K562 (cell line): ENCODE measurements around the gene CCNO. TPM values are rescaled to one million over a fixed set of nuclear protein-coding genes. Genes with fewer than 3 reads are reported as not detected.

Source experiments
- BCLAF1 ChIP-seq, 2 experiments: fragments of 450-650 bp in 1 of 2; IDR thresholded peaks; 2 replicates each; pipeline ENCODE4 v1.6.1; 2011 to 2017; ENCODE audit warnings: low read depth in 2 of 2, antibody characterized with exemption in 1 of 2, borderline replicate concordance in 1 of 2, low read length in 1 of 2, mild to moderate bottlenecking in 1 of 2, mixed read lengths in 1 of 2; ENCODE audit not compliant: control insufficient read depth in 1 of 2
- CHCHD3 ChIP-seq: fragments of 250-450 bp; sonication (Bioruptor Pico); IDR thresholded peaks from 2 replicates; pipeline ENCODE4 v2.1.2; 2022; ENCODE audit warnings: mild to moderate bottlenecking
- COPS2 ChIP-seq: fragments of 450-650 bp; conservative IDR thresholded peaks from 2 replicates; pipeline ENCODE4 v1.6.1; 2016; ENCODE audit warnings: mild to moderate bottlenecking, moderate library complexity
- CREB1 ChIP-seq, 2 experiments: sonication (generic) in 1 of 2; formaldehyde crosslinking in 1 of 2; IDR thresholded peaks; 2 replicates each; pipeline versions ENCODE4 v1.6.1 to v1.8.0; 2012 to 2022; ENCODE audit warnings: inconsistent platforms in 1 of 2, mild to moderate bottlenecking in 1 of 2, missing genetic modification reagents in 1 of 2, moderate library complexity in 1 of 2
- ETV5 ChIP-seq: sonication (generic); formaldehyde crosslinking; IDR thresholded peaks from 2 replicates; pipeline ENCODE4 v1.4.0; 2020; ENCODE audit warnings: low read depth, mild to moderate bottlenecking, missing genetic modification reagents
- NFIC ChIP-seq: fragments of 450-650 bp; IDR thresholded peaks from 2 replicates; pipeline ENCODE4 v1.6.1; 2017; ENCODE audit warnings: mild to moderate bottlenecking, inconsistent platforms
- NRF1 ChIP-seq, 2 experiments: fragments of 450-650 bp; IDR thresholded peaks in 1 of 2; conservative IDR thresholded peaks in 1 of 2; 2 replicates each; pipeline ENCODE4 v1.6.1; 2014; ENCODE audit warnings: mild to moderate bottlenecking in 2 of 2
- PKNOX1 ChIP-seq: fragments of 450-650 bp; IDR thresholded peaks from 2 replicates; pipeline ENCODE4 v1.6.1; 2016
- RBM15 ChIP-seq: fragments of 200-400 bp; formaldehyde crosslinking; IDR thresholded peaks from 2 replicates; pipeline ENCODE4 v1.6.1; 2018; ENCODE audit warnings: mild to moderate bottlenecking, low read length, moderate library complexity; ENCODE audit not compliant: insufficient read depth
- TCF3 ChIP-seq: sonication (generic); formaldehyde crosslinking; IDR thresholded peaks from 2 replicates; pipeline ENCODE4 v1.4.0; 2020; ENCODE audit warnings: mild to moderate bottlenecking, missing genetic modification reagents
- ZBTB1 ChIP-seq: sonication (generic); formaldehyde crosslinking; IDR thresholded peaks from 2 replicates; pipeline ENCODE4 v1.8.1; 2023; ENCODE audit warnings: missing genetic modification reagents, low read depth, mild to moderate bottlenecking, borderline replicate concordance
- ZNF668 ChIP-seq: fragments of 250-450 bp; sonication (Bioruptor Pico); IDR thresholded peaks from 2 replicates; pipeline ENCODE4 v1.8.0; 2022; ENCODE audit warnings: mild to moderate bottlenecking, inconsistent platforms
- polyA plus RNA-seq, 8 experiments: library from polyadenylated mRNA; depleted of rRNA in 4 of 8; stranded (reverse) in 5 of 8; unstranded in 3 of 8; fragments of >200 nt; fragmentation: Nextera tagmentation in 2 of 8; fragmentation: Illumina TruSeq in 1 of 8; extraction: Ambion mirVana in 2 of 8; extraction: Trizol in 1 of 8; gene quantifications; 2 replicates each; pipeline versions ENCODE4 v1.2.1 to v1.2.3, GENCODE V29; 2011 to 2014; ENCODE audit warnings: inconsistent platforms in 1 of 8, missing spikeins in 1 of 8
- total RNA-seq, 7 experiments: library from RNA; depleted of rRNA in 6 of 7; stranded (reverse); fragments of >200 nt in 6 of 7; fragmentation: Illumina TruSeq in 2 of 7; extraction: Trizol in 2 of 7; gene quantifications; 2 replicates each; pipeline versions ENCODE4 v1.2.1 to v1.2.3, GENCODE V29; 2011 to 2021; ENCODE audit warnings: low replicate concordance in 1 of 7
- TF ChIP-seq, protein P1 (sequence below): fragments of 250-450 bp; sonication (Bioruptor Pico); IDR thresholded peaks from 2 replicates; pipeline ENCODE4 v1.8.0; 2022; ENCODE audit warnings: inconsistent platforms
- TF ChIP-seq, protein P2 (sequence below): sonication (generic); formaldehyde crosslinking; IDR thresholded peaks from 2 replicates; pipeline ENCODE4 v1.8.1; 2023; ENCODE audit warnings: mild to moderate bottlenecking, missing genetic modification reagents, moderate library complexity

The CCNO gene
- total and polyA plus RNA-seq, 9 of the 15 experiments (the other 6 are each of a cell fraction or from before 2014, with no cell fraction given), result 0.08 to 3.1 (median 0.29) TPM

DNA sequence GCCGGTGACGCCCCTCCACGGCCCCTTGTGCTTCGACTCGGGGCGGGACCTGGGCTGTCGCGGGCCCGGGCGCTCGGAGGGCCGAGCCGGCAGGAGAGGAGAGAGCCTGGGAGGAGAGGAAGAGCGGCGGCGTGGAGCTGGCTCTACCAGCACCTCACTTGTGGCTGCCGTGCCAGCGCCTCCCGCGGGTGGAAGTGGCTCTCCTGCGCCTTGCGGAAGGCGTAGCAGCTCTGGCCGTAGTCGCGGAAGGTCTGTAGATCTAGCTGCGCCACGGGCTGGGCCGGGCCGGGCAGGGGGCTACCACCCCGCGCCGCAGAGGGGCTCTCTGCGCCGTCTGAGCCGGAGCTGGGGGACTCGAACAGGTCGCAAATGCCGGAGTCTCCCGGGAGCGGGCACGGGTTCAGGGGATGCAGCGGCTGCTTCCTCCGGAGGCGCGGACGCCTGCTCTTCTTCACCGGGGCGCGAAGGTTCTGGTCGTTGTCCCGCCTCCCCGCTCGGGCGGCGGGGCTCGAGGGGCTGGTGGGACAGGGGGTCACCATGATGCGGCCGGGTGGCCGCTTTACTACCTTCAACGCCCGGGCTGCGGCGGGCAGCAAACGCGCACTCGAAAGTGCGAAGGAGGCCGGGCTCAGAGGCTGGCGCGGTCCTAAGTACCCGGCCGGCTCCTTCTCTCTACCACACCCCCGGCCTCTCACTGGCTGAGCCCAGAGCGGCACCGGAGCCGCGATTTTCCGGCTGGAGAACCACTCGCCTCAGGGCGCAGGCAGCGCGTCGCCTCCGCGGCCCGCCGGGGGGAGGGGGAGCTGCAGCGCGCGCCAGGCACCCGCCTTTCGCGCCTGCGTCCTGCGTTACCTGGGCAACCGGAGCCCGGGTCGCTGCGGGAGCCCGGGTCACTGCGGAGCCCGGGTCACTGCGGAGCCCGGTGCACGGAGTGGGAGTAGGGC, at the start of gene CCNO (continued):
- TF ChIP-seq, protein P1, sequence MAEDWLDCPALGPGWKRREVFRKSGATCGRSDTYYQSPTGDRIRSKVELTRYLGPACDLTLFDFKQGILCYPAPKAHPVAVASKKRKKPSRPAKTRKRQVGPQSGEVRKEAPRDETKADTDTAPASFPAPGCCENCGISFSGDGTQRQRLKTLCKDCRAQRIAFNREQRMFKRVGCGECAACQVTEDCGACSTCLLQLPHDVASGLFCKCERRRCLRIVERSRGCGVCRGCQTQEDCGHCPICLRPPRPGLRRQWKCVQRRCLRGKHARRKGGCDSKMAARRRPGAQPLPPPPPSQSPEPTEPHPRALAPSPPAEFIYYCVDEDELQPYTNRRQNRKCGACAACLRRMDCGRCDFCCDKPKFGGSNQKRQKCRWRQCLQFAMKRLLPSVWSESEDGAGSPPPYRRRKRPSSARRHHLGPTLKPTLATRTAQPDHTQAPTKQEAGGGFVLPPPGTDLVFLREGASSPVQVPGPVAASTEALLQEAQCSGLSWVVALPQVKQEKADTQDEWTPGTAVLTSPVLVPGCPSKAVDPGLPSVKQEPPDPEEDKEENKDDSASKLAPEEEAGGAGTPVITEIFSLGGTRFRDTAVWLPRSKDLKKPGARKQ, result no peak
- TF ChIP-seq TCF3 (CRISPR knock-in tag), result no peak
- peak; percentile 59; the same call in 1 of the 2 replicates for TF ChIP-seq CREB1 (IDR thresholded peaks at IDR 0.05)
- TF ChIP-seq CREB1 (CRISPR knock-in tag; IDR thresholded peaks at IDR 0.05), result peak; percentile 49; the same call in 1 of the 2 replicates
- no peak for TF ChIP-seq COPS2
- TF ChIP-seq BCLAF1 (IDR thresholded peaks at IDR 0.05; ENCODE audit: borderline replicate concordance in 1 of 2, control insufficient read depth in 1 of 2, low read depth in 2 of 2, low read length in 1 of 2), result no peak
- TF ChIP-seq NRF1 (conservative IDR thresholded peaks at IDR 0.05 in 1 of 2, IDR thresholded peaks at IDR 0.05 in 1 of 2), result peak; percentile 68 to 71
- no peak for TF ChIP-seq NFIC
- TF ChIP-seq ZNF668 (CRISPR knock-in tag), result no peak
- TF ChIP-seq, protein P2, sequence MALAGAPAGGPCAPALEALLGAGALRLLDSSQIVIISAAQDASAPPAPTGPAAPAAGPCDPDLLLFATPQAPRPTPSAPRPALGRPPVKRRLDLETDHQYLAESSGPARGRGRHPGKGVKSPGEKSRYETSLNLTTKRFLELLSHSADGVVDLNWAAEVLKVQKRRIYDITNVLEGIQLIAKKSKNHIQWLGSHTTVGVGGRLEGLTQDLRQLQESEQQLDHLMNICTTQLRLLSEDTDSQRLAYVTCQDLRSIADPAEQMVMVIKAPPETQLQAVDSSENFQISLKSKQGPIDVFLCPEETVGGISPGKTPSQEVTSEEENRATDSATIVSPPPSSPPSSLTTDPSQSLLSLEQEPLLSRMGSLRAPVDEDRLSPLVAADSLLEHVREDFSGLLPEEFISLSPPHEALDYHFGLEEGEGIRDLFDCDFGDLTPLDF (CRISPR knock-in tag), result no peak
- TF ChIP-seq ZBTB1 (CRISPR knock-in tag), result no peak
- TF ChIP-seq CHCHD3, result no peak
- TF ChIP-seq PKNOX1, result no peak
- no peak for TF ChIP-seq ETV5 (CRISPR knock-in tag)
- TF ChIP-seq RBM15, result no peak
